ENCODE results near the gene GULP1. TPM values are rescaled to one million over a fixed set of nuclear protein-coding genes. Genes with fewer than 3 reads are reported as not detected.

Gene GULP1
- total RNA-seq (2022; extraction: Qiagen RNA extraction; ENCODE audit: low read depth), result 36.3 to 52.8 TPM (median 39.9 TPM) in 5 replicates

GRCh38 chr2:188291617-188292347 lies at the start of gene GULP1:
TSS of gene GULP1 (plus strand) at chr2:188291874. CDS start at chr2:188477703, 185,829 bp downstream.

